CD4-positive, alpha-beta T cell (primary cell): ENCODE measurements around the gene RLN3. TPM values are rescaled to one million over a fixed set of nuclear protein-coding genes. Genes with fewer than 3 reads are reported as not detected.

Experiments
- ATAC-seq: fragments of 200-7000 bp; cut with Tn5 transposase; one replicate; pipeline ENCODE4 v1.10.0; 2022; ENCODE audit warnings: mild to moderate bottlenecking; ENCODE audit not compliant: poor library complexity
- CTCF ChIA-PET: fragments of 350-600 bp; sonication (Branson Sonifier 250); formaldehyde crosslinking; loops from one replicate; lab custom pipeline; 2021; ENCODE audit warnings: antibody characterized with exemption, inconsistent platforms; lab: Charles Lee
- POLR2A ChIA-PET: fragments of 350-600 bp; sonication (Branson Sonifier 250); formaldehyde crosslinking; loops from one replicate; lab custom pipeline; 2021; ENCODE audit warnings: antibody characterized with exemption, inconsistent platforms; lab: Charles Lee
- DNase-seq, 14 experiments: peaks; one replicate each; pipeline ENCODE4 v3.0.0-alpha.2; 2013 to 2020; ENCODE audit warnings: mixed read lengths in 2 of 14
- H3K27ac ChIP-seq, 2 donors: one replicate each; pipeline versions ENCODE4 v1.5.1 to v1.7.0; 2013; ENCODE audit warnings: low read length in 2 of 2, low read depth in 1 of 2, mild to moderate bottlenecking in 1 of 2
- H3K27me3 ChIP-seq, 2 experiments: 1 replicate in 1 of 2; 2 replicates in 1 of 2; pipeline versions ENCODE4 v1.6.1 to v1.7.0; 2013; ENCODE audit warnings: low read length in 2 of 2, control low read depth in 1 of 2, mild to moderate bottlenecking in 1 of 2, moderate library complexity in 1 of 2; ENCODE audit not compliant: insufficient read depth in 2 of 2, control insufficient read depth in 1 of 2
- H3K36me3 ChIP-seq: one replicate; pipeline ENCODE4 v1.6.1; 2013; ENCODE audit warnings: low read length, control low read depth; ENCODE audit not compliant: insufficient read depth
- H3K4me1 ChIP-seq: one replicate; pipeline ENCODE4 v1.6.1; 2013; ENCODE audit warnings: low read length, control low read depth; ENCODE audit not compliant: insufficient read depth
- H3K4me3 ChIP-seq: one replicate; pipeline ENCODE4 v1.5.1; 2013; ENCODE audit warnings: mild to moderate bottlenecking, low read length, moderate library complexity
- H3K9me3 ChIP-seq, 2 experiments: 1 replicate in 1 of 2; 2 replicates in 1 of 2; pipeline versions ENCODE4 v1.6.1 to v1.7.0; 2013; ENCODE audit warnings: low read length in 2 of 2, mild to moderate bottlenecking in 2 of 2, control low read depth in 1 of 2, moderate library complexity in 1 of 2; ENCODE audit not compliant: control insufficient read depth in 1 of 2, insufficient read depth in 1 of 2
- H3K27ac Mint-ChIP-seq: one replicate; pipeline ENCODE4 v1.8.0; 2020; ENCODE audit warnings: mixed read lengths
- H3K27me3 Mint-ChIP-seq: one replicate; pipeline ENCODE4 v1.8.0; 2021; ENCODE audit warnings: mixed read lengths
- H3K36me3 Mint-ChIP-seq: one replicate; pipeline ENCODE4 v1.8.0; 2021; ENCODE audit warnings: low read depth, mixed read lengths
- H3K4me1 Mint-ChIP-seq: one replicate; pipeline ENCODE4 v1.8.0; 2021; ENCODE audit warnings: low read depth, mixed read lengths
- H3K4me3 Mint-ChIP-seq: one replicate; pipeline ENCODE4 v1.8.0; 2020; ENCODE audit warnings: mild to moderate bottlenecking, mixed read lengths
- H3K9me3 Mint-ChIP-seq: one replicate; pipeline ENCODE4 v1.8.0; 2020; ENCODE audit warnings: mixed read lengths
- intact Hi-C, 2 experiments: fragments of 100-400 bp; cut with DNase I in 1 of 2; cut with micrococcal nuclease in 1 of 2; formaldehyde crosslinking; loops; one replicate each; pipeline versions ENCODE4 v1.15.1 to v1.9.0; 2023 to 2025; cut with DNase I, micrococcal nuclease
- total RNA-seq, 174 experiments: library from RNA in 2 of 174; stranded (reverse) in 2 of 174; gene quantifications; one replicate each; pipeline ENCODE4 v1.2.3 and lab custom pipeline; 2021 to 2026
- TF ChIP-seq, protein P1 (sequence below): fragments of 200-600 bp; IDR thresholded peaks from one replicate; pipeline ENCODE4 v1.8.0; 2022; ENCODE audit warnings: antibody characterized with exemption, mild to moderate bottlenecking

The RLN3 gene
- total RNA-seq, 2 experiments from 2014 or later: not detected

DNA sequence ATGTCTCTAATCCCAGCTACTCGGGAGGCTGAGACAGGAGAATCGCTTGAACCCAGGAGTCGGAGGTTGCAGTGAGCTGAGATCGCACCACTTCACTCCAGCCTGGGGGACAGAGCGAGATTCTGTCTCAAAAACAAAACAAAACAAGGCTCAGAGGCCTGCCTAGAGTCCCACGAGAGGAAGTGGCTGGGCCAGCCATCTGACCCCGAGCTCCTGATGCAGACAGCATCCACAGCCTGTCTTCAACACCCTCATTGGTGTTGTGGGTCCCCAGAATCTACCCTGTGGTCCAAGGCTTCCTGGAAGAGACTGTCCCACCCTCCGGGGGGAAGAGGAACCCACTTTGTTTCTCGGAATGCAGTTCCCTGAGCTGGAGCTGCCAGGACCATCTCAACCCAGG, 46.5 kb upstream of the RLN3 start:
- TF ChIP-seq, protein P1, sequence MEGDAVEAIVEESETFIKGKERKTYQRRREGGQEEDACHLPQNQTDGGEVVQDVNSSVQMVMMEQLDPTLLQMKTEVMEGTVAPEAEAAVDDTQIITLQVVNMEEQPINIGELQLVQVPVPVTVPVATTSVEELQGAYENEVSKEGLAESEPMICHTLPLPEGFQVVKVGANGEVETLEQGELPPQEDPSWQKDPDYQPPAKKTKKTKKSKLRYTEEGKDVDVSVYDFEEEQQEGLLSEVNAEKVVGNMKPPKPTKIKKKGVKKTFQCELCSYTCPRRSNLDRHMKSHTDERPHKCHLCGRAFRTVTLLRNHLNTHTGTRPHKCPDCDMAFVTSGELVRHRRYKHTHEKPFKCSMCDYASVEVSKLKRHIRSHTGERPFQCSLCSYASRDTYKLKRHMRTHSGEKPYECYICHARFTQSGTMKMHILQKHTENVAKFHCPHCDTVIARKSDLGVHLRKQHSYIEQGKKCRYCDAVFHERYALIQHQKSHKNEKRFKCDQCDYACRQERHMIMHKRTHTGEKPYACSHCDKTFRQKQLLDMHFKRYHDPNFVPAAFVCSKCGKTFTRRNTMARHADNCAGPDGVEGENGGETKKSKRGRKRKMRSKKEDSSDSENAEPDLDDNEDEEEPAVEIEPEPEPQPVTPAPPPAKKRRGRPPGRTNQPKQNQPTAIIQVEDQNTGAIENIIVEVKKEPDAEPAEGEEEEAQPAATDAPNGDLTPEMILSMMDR: no peak
- Histone ChIP-seq H3K27me3 (no peaks in the 10 kb centered on the region), H3K4me1 (peaks cover 78% of the 10 kb centered on the region), H3K9me3 (no peaks in the 10 kb centered on the region), H3K27ac (no peak overlapping the region), H3K36me3 (peaks cover 15% of the 10 kb centered on the region), H3K4me3 (no peak overlapping the region)
- no peak for DNase-seq
- peak overlapping the region; percentile 56 for H3K27ac Mint-ChIP-seq
- H3K27me3 Mint-ChIP-seq: no peaks in the 10 kb centered on the region
- peaks cover 59% of the 10 kb centered on the region for H3K4me1 Mint-ChIP-seq
- H3K4me3 Mint-ChIP-seq: no peak overlapping the region
- no peak for ATAC-seq
- intact Hi-C loops: no loop called here
- ChIA-PET CTCF (no interaction called here), POLR2A (interaction anchor here (1.7 kb wide), 1 partner anchor 50 kb away, joined by 5 read pairs; the partner anchor contains the start of gene IL27RA)
- peaks cover 4% of the 10 kb centered on the region for H3K36me3 Mint-ChIP-seq
- no peaks in the 10 kb centered on the region for H3K9me3 Mint-ChIP-seq

DNA sequence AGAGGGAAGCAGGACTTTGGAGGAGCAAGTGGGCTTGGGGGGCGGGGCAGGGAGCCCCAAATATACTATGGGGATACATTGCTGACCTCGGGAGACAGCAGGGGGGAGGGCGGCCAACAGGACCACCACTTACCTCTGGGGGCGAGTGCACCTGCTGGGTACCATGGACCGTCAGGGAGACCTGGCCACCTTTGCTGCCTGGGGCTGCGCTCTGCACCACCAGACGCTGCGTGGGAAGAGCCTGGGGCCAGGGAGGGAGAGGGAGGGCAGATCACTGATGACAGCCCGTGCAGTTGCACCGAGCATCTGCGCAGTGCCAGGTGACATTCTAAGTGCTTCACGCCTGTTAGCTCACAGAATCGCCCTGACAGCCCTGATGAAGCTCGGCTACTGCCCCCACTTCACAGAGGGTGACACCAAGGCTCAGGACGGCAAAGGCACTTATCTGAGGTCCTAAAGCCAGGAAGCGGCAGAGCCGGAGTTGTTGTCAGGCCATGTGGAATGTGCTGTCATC, 45.9 kb upstream of the RLN3 start:
- intact Hi-C loops: no loop called here
- no peak for ATAC-seq
- Histone ChIP-seq H3K9me3 (no peaks in the 10 kb centered on the region), H3K4me3 (no peak overlapping the region), H3K36me3 (peaks cover 15% of the 10 kb centered on the region), H3K27me3 (no peaks in the 10 kb centered on the region), H3K4me1 (peaks cover 84% of the 10 kb centered on the region), H3K27ac (no peak overlapping the region)
- Mint-ChIP-seq H3K27ac (peak overlapping the region; percentile 56), H3K27me3 (no peaks in the 10 kb centered on the region), H3K4me3 (no peak overlapping the region), H3K9me3 (no peaks in the 10 kb centered on the region), H3K4me1 (peaks cover 65% of the 10 kb centered on the region), H3K36me3 (peaks cover 5% of the 10 kb centered on the region)
- POLR2A ChIA-PET: interaction anchor here (0.9 to 4.8 kb wide), 3 partner anchors 21 to 50 kb away, joined by 3 to 33 read pairs (median 5); partner anchors contain the start of gene IL27RA
- CTCF ChIA-PET: interaction anchor here (0.6 kb wide), 1 partner anchor 227 kb away, joined by 3 read pairs; no protein-coding TSS in a partner anchor
- TF ChIP-seq, protein P1: no peak
- DNase-seq: peak in 1 of 14 experiments; percentile 20

DNA sequence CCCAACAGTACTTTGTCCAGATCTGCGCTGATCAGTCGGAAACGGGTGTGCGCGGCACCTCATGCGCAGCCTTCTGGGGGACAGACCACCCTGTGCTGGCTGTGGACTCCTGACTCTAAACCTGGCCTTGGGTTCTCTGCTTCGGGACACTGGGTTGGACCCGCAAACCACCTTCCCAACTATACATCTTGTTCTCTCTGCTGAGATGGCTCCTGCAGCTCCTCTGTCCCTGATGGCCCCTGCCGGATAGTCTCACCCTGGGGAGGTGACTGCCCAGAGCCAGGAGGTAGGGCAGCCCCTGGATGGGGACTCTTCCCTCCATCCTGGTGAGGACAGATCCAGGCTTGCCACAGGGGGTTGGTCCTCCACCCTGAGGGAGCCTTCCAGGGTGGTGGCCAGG, 45.2 kb upstream of the RLN3 start:
- no peak for DNase-seq
- Histone ChIP-seq H3K4me1 (peaks cover 91% of the 10 kb centered on the region), H3K36me3 (peaks cover 12% of the 10 kb centered on the region), H3K9me3 (no peaks in the 10 kb centered on the region), H3K4me3 (no peak overlapping the region), H3K27me3 (no peaks in the 10 kb centered on the region), H3K27ac (peak overlapping the region; percentile 70)
- ChIA-PET CTCF (interaction anchor here (0.6 kb wide), 1 partner anchor 228 kb away, joined by 3 read pairs; no protein-coding TSS in a partner anchor), POLR2A (interaction anchor here (0.9 to 4.8 kb wide), 3 partner anchors 21 to 48 kb away, joined by 3 to 33 read pairs (median 6); partner anchors contain the start of genes IL27RA and RFX1)
- intact Hi-C loops: no loop called here
- peak overlapping the region; percentile 97 for H3K27ac Mint-ChIP-seq
- H3K36me3 Mint-ChIP-seq: peaks cover 5% of the 10 kb centered on the region
- peaks cover 72% of the 10 kb centered on the region for H3K4me1 Mint-ChIP-seq
- H3K27me3 Mint-ChIP-seq: no peaks in the 10 kb centered on the region
- no peak for ATAC-seq
- H3K9me3 Mint-ChIP-seq: no peaks in the 10 kb centered on the region
- no peak overlapping the region for H3K4me3 Mint-ChIP-seq
- TF ChIP-seq, protein P1: no peak
